ENCODE results near the gene TEPSIN. TPM values are rescaled to one million over a fixed set of nuclear protein-coding genes. Genes with fewer than 3 reads are reported as not detected.

Gene TEPSIN
- total and polyA plus RNA-seq, 2 of the 13 experiments (the other 11 are each of a cell fraction or from before 2014, with no cell fraction given), result 16.1 to 18.8 TPM

DNA sequence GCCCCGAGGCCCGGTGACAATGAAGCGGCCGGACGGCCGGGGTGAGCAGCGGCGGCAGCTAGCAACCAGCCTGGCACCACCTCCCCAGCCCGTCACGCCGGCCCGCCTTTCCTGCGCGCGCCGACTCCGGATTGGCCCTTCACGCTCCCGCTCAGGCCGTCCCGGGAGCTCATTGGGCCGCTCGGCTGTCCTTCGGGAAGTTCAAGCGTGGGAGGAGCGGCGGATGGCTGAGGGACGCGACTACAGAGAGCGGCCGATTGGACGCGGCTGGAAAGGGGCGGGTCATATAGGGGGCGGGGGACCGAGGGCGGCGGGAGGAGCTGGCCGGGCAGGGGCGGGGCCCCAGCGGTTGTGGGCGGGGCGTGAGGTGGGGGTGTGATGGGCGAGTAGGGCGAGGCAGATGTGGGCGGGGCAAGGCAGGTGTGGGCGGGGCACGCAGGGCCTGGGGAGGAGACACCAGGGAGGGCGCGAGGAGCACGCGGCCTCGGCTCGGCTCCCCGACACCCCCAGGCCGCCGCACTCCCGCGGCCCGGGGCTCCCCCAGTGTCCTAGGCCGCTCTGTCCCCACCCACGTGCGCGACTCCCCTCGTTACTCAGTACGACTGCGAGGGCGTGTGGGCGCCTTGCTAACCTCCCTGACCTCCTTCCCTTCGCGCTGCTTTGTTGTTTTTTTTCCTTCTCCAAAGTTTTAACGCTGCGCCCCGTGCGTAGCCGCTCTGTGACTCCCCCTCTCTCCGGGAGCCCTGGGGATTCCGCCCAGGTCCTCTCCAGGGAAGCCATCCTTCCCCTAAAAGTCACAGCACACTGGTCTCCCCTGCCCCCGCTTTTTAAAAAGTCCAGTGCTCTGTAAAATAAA lies 15.7 kb downstream of the TEPSIN start, which contains the start of gene CEP131 (continued):
- TF ChIP-seq, protein P1, sequence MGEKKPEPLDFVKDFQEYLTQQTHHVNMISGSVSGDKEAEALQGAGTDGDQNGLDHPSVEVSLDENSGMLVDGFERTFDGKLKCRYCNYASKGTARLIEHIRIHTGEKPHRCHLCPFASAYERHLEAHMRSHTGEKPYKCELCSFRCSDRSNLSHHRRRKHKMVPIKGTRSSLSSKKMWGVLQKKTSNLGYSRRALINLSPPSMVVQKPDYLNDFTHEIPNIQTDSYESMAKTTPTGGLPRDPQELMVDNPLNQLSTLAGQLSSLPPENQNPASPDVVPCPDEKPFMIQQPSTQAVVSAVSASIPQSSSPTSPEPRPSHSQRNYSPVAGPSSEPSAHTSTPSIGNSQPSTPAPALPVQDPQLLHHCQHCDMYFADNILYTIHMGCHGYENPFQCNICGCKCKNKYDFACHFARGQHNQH (CRISPR knock-in tag; IDR thresholded peaks at IDR 0.05), result no peak
- TF ChIP-seq HMG20B (CRISPR knock-in tag; conservative IDR thresholded peaks at IDR 0.05), result no peak
- TF ChIP-seq MAFG (CRISPR knock-in tag; IDR thresholded peaks at IDR 0.05), result no peak
- TF ChIP-seq ZFAT (CRISPR knock-in tag; conservative IDR thresholded peaks at IDR 0.05), result 0 out of 2 replicates have a peak, but pooled peaks have one; percentile 36
- TF ChIP-seq ZNF230 (CRISPR knock-in tag; IDR thresholded peaks at IDR 0.05), result peak; percentile 92; the same call in 1 of the 2 replicates
- no peak for TF ChIP-seq ZNF747 (CRISPR knock-in tag; IDR thresholded peaks at IDR 0.05; ENCODE audit: borderline replicate concordance)
- TF ChIP-seq PITX1 (CRISPR knock-in tag; IDR thresholded peaks at IDR 0.05), result peak; percentile 73
- TF ChIP-seq SATB2 (CRISPR knock-in tag; IDR thresholded peaks at IDR 0.05), result 0 out of 2 replicates have a peak, but pooled peaks have one; percentile 42
- no peak for TF ChIP-seq ZC3H13 (CRISPR knock-in tag; IDR thresholded peaks at IDR 0.05)
- TF ChIP-seq, protein P2, sequence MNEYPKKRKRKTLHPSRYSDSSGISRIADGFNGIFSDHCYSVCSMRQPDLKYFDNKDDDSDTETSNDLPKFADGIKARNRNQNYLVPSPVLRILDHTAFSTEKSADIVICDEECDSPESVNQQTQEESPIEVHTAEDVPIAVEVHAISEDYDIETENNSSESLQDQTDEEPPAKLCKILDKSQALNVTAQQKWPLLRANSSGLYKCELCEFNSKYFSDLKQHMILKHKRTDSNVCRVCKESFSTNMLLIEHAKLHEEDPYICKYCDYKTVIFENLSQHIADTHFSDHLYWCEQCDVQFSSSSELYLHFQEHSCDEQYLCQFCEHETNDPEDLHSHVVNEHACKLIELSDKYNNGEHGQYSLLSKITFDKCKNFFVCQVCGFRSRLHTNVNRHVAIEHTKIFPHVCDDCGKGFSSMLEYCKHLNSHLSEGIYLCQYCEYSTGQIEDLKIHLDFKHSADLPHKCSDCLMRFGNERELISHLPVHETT (CRISPR knock-in tag; conservative IDR thresholded peaks at IDR 0.05), result no peak
- TF ChIP-seq ZNF484 (CRISPR knock-in tag; IDR thresholded peaks at IDR 0.05; ENCODE audit: borderline replicate concordance, low read depth), result no peak
- TF ChIP-seq RFX1 (IDR thresholded peaks at IDR 0.05), result no peak
- peak; percentile 57; the same call in 1 of the 2 replicates for TF ChIP-seq ETV6 (CRISPR knock-in tag; conservative IDR thresholded peaks at IDR 0.05)
- TF ChIP-seq, protein P3, sequence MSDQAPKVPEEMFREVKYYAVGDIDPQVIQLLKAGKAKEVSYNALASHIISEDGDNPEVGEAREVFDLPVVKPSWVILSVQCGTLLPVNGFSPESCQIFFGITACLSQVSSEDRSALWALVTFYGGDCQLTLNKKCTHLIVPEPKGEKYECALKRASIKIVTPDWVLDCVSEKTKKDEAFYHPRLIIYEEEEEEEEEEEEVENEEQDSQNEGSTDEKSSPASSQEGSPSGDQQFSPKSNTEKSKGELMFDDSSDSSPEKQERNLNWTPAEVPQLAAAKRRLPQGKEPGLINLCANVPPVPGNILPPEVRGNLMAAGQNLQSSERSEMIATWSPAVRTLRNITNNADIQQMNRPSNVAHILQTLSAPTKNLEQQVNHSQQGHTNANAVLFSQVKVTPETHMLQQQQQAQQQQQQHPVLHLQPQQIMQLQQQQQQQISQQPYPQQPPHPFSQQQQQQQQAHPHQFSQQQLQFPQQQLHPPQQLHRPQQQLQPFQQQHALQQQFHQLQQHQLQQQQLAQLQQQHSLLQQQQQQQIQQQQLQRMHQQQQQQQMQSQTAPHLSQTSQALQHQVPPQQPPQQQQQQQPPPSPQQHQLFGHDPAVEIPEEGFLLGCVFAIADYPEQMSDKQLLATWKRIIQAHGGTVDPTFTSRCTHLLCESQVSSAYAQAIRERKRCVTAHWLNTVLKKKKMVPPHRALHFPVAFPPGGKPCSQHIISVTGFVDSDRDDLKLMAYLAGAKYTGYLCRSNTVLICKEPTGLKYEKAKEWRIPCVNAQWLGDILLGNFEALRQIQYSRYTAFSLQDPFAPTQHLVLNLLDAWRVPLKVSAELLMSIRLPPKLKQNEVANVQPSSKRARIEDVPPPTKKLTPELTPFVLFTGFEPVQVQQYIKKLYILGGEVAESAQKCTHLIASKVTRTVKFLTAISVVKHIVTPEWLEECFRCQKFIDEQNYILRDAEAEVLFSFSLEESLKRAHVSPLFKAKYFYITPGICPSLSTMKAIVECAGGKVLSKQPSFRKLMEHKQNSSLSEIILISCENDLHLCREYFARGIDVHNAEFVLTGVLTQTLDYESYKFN (CRISPR knock-in tag; conservative IDR thresholded peaks at IDR 0.05), result peak; percentile 22
- no peak for TF ChIP-seq ZNF260 (CRISPR knock-in tag; IDR thresholded peaks at IDR 0.05; ENCODE audit: borderline replicate concordance, low read depth)
- peak; percentile 60; the same call in 1 of the 2 replicates for TF ChIP-seq ZFP82 (CRISPR knock-in tag; IDR thresholded peaks at IDR 0.05; ENCODE audit: borderline replicate concordance)
- TF ChIP-seq NCOA5 (CRISPR knock-in tag; IDR thresholded peaks at IDR 0.05), result no peak
- no peak for TF ChIP-seq ZKSCAN5 (CRISPR knock-in tag; IDR thresholded peaks at IDR 0.05)
- no peak for TF ChIP-seq SYNCRIP (IDR thresholded peaks at IDR 0.05; ENCODE audit: insufficient read depth, low read depth, low read length)
- TF ChIP-seq TBL1XR1 (IDR thresholded peaks at IDR 0.05; ENCODE audit: borderline replicate concordance, low read length, partially characterized antibody), result no peak
- TF ChIP-seq, protein P4, sequence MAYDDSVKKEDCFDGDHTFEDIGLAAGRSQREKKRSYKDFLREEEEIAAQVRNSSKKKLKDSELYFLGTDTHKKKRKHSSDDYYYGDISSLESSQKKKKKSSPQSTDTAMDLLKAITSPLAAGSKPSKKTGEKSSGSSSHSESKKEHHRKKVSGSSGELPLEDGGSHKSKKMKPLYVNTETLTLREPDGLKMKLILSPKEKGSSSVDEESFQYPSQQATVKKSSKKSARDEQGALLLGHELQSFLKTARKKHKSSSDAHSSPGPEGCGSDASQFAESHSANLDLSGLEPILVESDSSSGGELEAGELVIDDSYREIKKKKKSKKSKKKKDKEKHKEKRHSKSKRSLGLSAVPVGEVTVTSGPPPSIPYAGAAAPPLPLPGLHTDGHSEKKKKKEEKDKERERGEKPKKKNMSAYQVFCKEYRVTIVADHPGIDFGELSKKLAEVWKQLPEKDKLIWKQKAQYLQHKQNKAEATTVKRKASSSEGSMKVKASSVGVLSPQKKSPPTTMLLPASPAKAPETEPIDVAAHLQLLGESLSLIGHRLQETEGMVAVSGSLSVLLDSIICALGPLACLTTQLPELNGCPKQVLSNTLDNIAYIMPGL (CRISPR knock-in tag; IDR thresholded peaks at IDR 0.05; ENCODE audit: borderline replicate concordance in 1 of 2, low read depth in 1 of 2), result peak in 1 of 2 experiments; percentile 52; a peak in 1 of 4 replicates
- no peak for TF ChIP-seq TCF7 (IDR thresholded peaks at IDR 0.05; ENCODE audit: low read depth)
